Loucy (cell line): ENCODE data around the gene C16orf54.
"Not testable (repeated sequence)": the region's sequence is repeated elsewhere in the genome, so short reads cannot be mapped to it uniquely, and the experiment has no call there.

ENCODE experiments used
- H2AFZ ChIP-seq: fragments of 200-600 bp; sonication (generic); 2 replicates; pipeline ENCODE4 v1.6.0; 2016; ENCODE audit warnings: antibody characterized with exemption, mild to moderate bottlenecking, low read length, moderate library complexity
- H3F3A ChIP-seq: fragments of 200-600 bp; 2 replicates; pipeline ENCODE4 v1.6.0; 2016; ENCODE audit warnings: antibody characterized with exemption, low read depth, mild to moderate bottlenecking
- H3K27me3 ChIP-seq: fragments of 200-600 bp; sonication (generic); 2 replicates; pipeline ENCODE4 v1.6.1; 2014; ENCODE audit warnings: low read length, mild to moderate bottlenecking; ENCODE audit not compliant: insufficient read depth, poor library complexity, severe bottlenecking
- H3K36me3 ChIP-seq: fragments of 200-600 bp; sonication (generic); 2 replicates; pipeline ENCODE4 v1.6.1; 2016; ENCODE audit warnings: low read length; ENCODE audit not compliant: insufficient read depth
- H3K4me1 ChIP-seq: fragments of 200-600 bp; sonication (generic); 2 replicates; pipeline ENCODE4 v1.5.1; 2014; ENCODE audit warnings: low read length, mild to moderate bottlenecking; ENCODE audit not compliant: insufficient read depth, poor library complexity, severe bottlenecking
- H3K4me2 ChIP-seq: fragments of 200-600 bp; sonication (generic); 2 replicates; pipeline ENCODE4 v1.6.0; 2014; ENCODE audit warnings: antibody characterized with exemption, low read length, low read depth, mild to moderate bottlenecking; ENCODE audit not compliant: poor library complexity, severe bottlenecking
- H3K4me3 ChIP-seq: fragments of 200-600 bp; sonication (generic); 2 replicates; pipeline ENCODE4 v1.5.1; 2014; ENCODE audit warnings: low read length, mild to moderate bottlenecking, mixed read lengths; ENCODE audit not compliant: poor library complexity, severe bottlenecking
- H3K79me2 ChIP-seq: fragments of 200-600 bp; sonication (generic); 2 replicates; pipeline ENCODE4 v1.6.1; 2014; ENCODE audit warnings: low read length; ENCODE audit not compliant: insufficient read depth
- H3K9ac ChIP-seq: fragments of 200-600 bp; sonication (generic); 2 replicates; pipeline ENCODE4 v1.6.0; 2014; ENCODE audit warnings: mild to moderate bottlenecking, low read depth, low read length, moderate library complexity; ENCODE audit not compliant: poor library complexity, severe bottlenecking
- H3K9me2 ChIP-seq: fragments of 200-600 bp; sonication (generic); replicated peaks from 2 replicates; pipeline ENCODE4 v1.6.1; 2016; ENCODE audit warnings: low read depth, low read length, mixed read lengths
- H3K9me3 ChIP-seq: fragments of 200-600 bp; sonication (generic); 2 replicates; pipeline ENCODE4 v1.6.1; 2014; ENCODE audit warnings: mild to moderate bottlenecking, antibody characterized with exemption, low read length, low read depth; ENCODE audit not compliant: insufficient read depth
- H4K20me1 ChIP-seq: fragments of 200-600 bp; sonication (generic); 2 replicates; pipeline ENCODE4 v1.6.0; 2014; ENCODE audit warnings: antibody characterized with exemption, low read length, mild to moderate bottlenecking; ENCODE audit not compliant: insufficient read depth, poor library complexity, severe bottlenecking
- EZH2phosphoT487 ChIP-seq: fragments of 200-600 bp; IDR thresholded peaks from 2 replicates; pipeline ENCODE4 v1.6.1; 2018; ENCODE audit warnings: antibody characterized with exemption, mild to moderate bottlenecking, moderate library complexity, borderline replicate concordance
- TF ChIP-seq, protein P1 (sequence below): fragments of 200-600 bp; sonication (generic); conservative IDR thresholded peaks from 2 replicates; pipeline ENCODE4 v1.5.1; 2014; ENCODE audit warnings: mild to moderate bottlenecking, antibody characterized with exemption, low read length

The C16orf54 gene

DNA sequence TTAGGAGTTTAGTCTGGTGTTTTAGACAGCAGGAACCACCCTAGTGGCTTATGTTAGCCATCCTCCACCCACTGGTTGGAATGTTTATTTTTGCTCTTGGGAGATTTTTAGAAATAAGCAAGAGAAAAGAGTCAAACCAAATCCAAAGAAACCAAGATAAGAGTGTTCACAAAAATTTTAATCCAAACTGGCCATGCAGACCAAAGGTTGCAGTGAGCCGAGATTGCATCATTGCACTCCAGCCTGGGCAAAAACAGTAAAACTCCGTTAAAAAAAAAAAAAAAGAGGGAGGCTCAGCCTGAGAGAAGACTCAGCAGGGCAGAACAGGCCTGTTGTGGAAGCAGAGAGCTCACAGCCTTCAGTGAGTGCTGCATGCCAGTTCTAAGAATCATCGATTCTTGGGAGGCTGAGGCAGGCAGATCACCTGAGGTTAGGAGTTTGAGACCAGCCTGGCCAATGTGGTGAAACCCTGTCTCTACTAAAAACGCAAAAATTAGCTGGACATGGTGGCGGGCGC, 12.2 kb upstream of the C16orf54 start:
- Histone ChIP-seq H3K9me2 (no peaks in the 10 kb centered on the region), H3K9ac (no peak overlapping the region), H3K4me2 (no peak overlapping the region), H3K9me3 (no peaks in the 10 kb centered on the region), H3K79me2 (no peaks in the 10 kb centered on the region), H3F3A (no peaks in the 10 kb centered on the region), H3K27me3 (no peaks in the 10 kb centered on the region), H3K4me1 (no peaks in the 10 kb centered on the region), H4K20me1 (no peaks in the 10 kb centered on the region), H2AFZ (no peak overlapping the region), H3K4me3 (no peak overlapping the region), H3K36me3 (no peaks in the 10 kb centered on the region)
- TF ChIP-seq, protein P1, sequence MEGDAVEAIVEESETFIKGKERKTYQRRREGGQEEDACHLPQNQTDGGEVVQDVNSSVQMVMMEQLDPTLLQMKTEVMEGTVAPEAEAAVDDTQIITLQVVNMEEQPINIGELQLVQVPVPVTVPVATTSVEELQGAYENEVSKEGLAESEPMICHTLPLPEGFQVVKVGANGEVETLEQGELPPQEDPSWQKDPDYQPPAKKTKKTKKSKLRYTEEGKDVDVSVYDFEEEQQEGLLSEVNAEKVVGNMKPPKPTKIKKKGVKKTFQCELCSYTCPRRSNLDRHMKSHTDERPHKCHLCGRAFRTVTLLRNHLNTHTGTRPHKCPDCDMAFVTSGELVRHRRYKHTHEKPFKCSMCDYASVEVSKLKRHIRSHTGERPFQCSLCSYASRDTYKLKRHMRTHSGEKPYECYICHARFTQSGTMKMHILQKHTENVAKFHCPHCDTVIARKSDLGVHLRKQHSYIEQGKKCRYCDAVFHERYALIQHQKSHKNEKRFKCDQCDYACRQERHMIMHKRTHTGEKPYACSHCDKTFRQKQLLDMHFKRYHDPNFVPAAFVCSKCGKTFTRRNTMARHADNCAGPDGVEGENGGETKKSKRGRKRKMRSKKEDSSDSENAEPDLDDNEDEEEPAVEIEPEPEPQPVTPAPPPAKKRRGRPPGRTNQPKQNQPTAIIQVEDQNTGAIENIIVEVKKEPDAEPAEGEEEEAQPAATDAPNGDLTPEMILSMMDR = no peak
- TF ChIP-seq EZH2phosphoT487 = no peak

DNA sequence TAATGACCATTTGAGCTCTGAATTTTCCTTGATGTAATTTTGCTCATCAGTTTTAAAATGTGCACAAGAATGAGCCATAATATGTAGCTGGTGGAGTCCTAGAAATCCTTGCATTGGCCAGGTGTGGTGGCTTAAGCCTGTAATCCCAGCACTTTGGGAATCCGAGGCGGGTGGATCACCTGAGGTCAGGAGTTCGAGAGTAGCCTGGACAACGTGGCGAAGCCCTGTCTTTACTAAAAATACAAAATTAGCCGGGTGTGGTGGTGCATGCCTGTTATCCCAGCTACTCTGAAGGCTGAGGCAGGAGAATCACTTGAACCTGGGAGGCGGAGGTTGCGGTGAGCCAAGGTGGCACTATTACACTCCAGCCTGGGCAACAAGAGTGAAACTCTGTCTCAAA, 11.3 kb upstream of the C16orf54 start:
- not testable (repeated sequence) for H3F3A ChIP-seq, H3K36me3 ChIP-seq, H3K4me1 ChIP-seq, H3K9me3 ChIP-seq, H3K9ac ChIP-seq, H4K20me1 ChIP-seq, H3K4me2 ChIP-seq, H3K4me3 ChIP-seq, H2AFZ ChIP-seq, H3K27me3 ChIP-seq, H3K9me2 ChIP-seq, H3K79me2 ChIP-seq

DNA sequence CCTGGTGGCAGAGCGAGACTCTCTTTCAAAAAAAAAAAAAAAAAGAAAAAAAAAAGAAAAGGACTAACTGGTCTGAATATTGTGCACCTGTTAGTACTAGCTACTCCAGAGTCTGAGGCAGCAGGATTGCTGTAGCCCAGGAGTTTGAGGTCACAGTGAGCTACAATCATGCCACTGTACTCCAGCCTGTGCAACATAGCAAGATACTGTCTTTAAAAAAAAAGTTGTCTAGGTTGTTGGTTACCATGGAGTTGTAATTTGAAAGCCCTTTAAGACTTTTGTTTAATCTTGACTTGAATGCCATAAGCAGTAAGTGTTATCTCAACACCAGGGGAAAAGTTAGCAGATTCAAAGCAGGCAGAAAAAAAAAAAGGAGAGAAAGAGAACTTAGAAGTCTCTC, 10.9 kb upstream of the C16orf54 start:
- H3K9me2 ChIP-seq = no peaks in the 10 kb centered on the region
- no peak for TF ChIP-seq EZH2phosphoT487
- TF ChIP-seq, protein P1 = no peak
- H3K4me1 ChIP-seq = no peaks in the 10 kb centered on the region
- no peaks in the 10 kb centered on the region for H3K79me2 ChIP-seq
- H4K20me1 ChIP-seq = no peaks in the 10 kb centered on the region
- no peaks in the 10 kb centered on the region for H3K9me3 ChIP-seq
- no peak overlapping the region for H2AFZ ChIP-seq
- H3K9ac ChIP-seq = no peak overlapping the region
- H3K4me3 ChIP-seq = no peak overlapping the region
- H3F3A ChIP-seq = no peaks in the 10 kb centered on the region
- no peaks in the 10 kb centered on the region for H3K36me3 ChIP-seq
- H3K27me3 ChIP-seq = no peaks in the 10 kb centered on the region
- H3K4me2 ChIP-seq = no peak overlapping the region

DNA sequence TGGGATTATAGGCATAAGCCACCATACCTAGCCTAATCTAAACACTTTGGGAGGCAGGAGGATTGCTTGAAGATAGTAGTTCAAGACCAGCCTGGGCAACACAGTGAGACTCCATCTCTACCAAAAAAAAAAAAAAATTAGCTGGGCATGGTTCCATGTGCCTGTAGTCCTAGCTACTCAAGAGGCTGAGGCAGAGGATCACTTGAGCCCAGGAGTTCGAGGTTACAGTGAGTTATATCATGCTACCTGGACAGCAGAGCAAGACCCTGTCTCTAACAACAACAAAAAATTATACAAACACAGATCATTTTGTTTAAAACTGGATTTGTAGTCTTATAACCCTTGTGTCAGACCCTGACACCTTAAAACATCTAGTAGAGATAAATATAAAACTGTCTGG, 7.7 kb upstream of the C16orf54 start:
- H3K9me2 ChIP-seq = no peaks in the 10 kb centered on the region
- TF ChIP-seq EZH2phosphoT487 = no peak
- TF ChIP-seq, protein P1 = no peak
- H3K4me1 ChIP-seq = peaks cover 2% of the 10 kb centered on the region
- no peak overlapping the region for H3K4me2 ChIP-seq
- H3K27me3 ChIP-seq = no peaks in the 10 kb centered on the region
- H4K20me1 ChIP-seq = no peaks in the 10 kb centered on the region
- H3K4me3 ChIP-seq = no peak overlapping the region
- H3K9ac ChIP-seq = no peak overlapping the region
- no peak overlapping the region for H2AFZ ChIP-seq
- H3K79me2 ChIP-seq = no peaks in the 10 kb centered on the region
- no peaks in the 10 kb centered on the region for H3F3A ChIP-seq
- H3K9me3 ChIP-seq = no peaks in the 10 kb centered on the region
- no peaks in the 10 kb centered on the region for H3K36me3 ChIP-seq

DNA sequence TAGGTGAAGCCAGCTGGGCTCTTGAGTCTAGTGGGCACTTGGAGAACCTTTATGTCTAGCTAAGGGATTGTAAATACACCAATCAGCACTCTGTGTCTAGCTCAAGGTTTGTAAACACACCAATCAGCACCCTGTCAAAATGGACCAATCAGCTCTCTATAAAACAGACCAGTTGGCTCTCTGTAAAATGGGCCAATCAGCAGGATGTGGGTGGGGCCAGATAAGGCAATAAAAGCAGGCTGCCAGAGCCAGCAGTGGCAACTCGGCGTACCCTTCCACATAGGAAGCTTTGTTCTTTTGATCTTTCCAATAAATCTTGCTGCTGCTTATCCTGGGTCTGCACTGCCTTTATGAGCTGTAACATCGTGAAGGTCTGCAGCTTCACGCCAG, 3.0 kb upstream of the C16orf54 start:
- not testable (repeated sequence) for H3F3A ChIP-seq, H3K36me3 ChIP-seq, H3K27me3 ChIP-seq, H3K9me3 ChIP-seq, H3K4me2 ChIP-seq, H3K9me2 ChIP-seq, H3K9ac ChIP-seq, H3K4me3 ChIP-seq, H4K20me1 ChIP-seq, H2AFZ ChIP-seq
- Histone ChIP-seq H3K4me1 (peaks cover 38% of the 10 kb centered on the region), H3K79me2 (peaks cover 20% of the 10 kb centered on the region)
